Measurements from ENCODE around the gene MRTFA.

- no peak for TF ChIP-seq CTCF (IDR thresholded peaks at IDR 0.05)
- TF ChIP-seq POLR2A (IDR thresholded peaks at IDR 0.05) = no peak
These were observed 236.9 kb downstream of the MRTFA start for GRCh38 chr22:40399621-40400020.

All from adrenal gland (tissue), 5 donors.